Retinal pigment epithelial cell (primary cell): ENCODE measurements around the gene RFC2.

Experiments used
- DNase-seq: peaks from one replicate; pipeline ENCODE4 v3.0.0-alpha.2; 2010; ENCODE audit warnings: low read depth
- H3K4me3 ChIP-seq: 2 replicates; pipeline ENCODE4 v1.5.1; 2011; ENCODE audit warnings: mild to moderate bottlenecking, low read length, control low read depth, moderate library complexity
- CTCF ChIP-seq: conservative IDR thresholded peaks from 2 replicates; pipeline ENCODE4 v1.5.1; 2011; ENCODE audit warnings: low read depth, low read length, control low read depth, inconsistent platforms

The RFC2 gene

GRCh38 chr7:74289018-74289658, 34.9 kb upstream of the RFC2 start, which contains the start of gene CLIP2:
CLIP2 (plus strand) TSS chr7:74289407; CDS start chr7:74317547, 28,140 bp downstream.
- no peak for TF ChIP-seq CTCF
- peak within 1 kb of the TSS; percentile 80 for H3K4me3 ChIP-seq
- no peak for DNase-seq

- DNase-seq: no peak
- no peak for TF ChIP-seq CTCF
- peak overlapping the region; percentile 47 for H3K4me3 ChIP-seq
Observed at GRCh38 chr7:74288034-74288881, 34.1 kb upstream of the RFC2 start.

- TF ChIP-seq CTCF: no peak
- H3K4me3 ChIP-seq: no peak overlapping the region
- DNase-seq: no peak
Observed at GRCh38 chr7:74287303-74288033, 33.3 kb upstream of the RFC2 start.

- no peak overlapping the region for H3K4me3 ChIP-seq
- DNase-seq: no peak
- TF ChIP-seq CTCF: no peak
Observed at GRCh38 chr7:74286131-74286530, 31.9 kb upstream of the RFC2 start.

- no peak for TF ChIP-seq CTCF
- no peak for DNase-seq
- H3K4me3 ChIP-seq: no peak overlapping the region
Observed at GRCh38 chr7:74284781-74285259, 30.6 kb upstream of the RFC2 start.

GRCh38 chr7:74283858-74284447, 29.8 kb upstream of the RFC2 start:
- no peak overlapping the region for H3K4me3 ChIP-seq
- DNase-seq: no peak
- TF ChIP-seq CTCF: no peak
